Measurements from ENCODE around the gene WBP2. TPM values are rescaled to one million over a fixed set of nuclear protein-coding genes. Genes with fewer than 3 reads are reported as not detected.
"Not testable (repeated sequence)": the region's sequence is repeated elsewhere in the genome, so short reads cannot be mapped to it uniquely, and the experiment has no call there.

WBP2 gene
- total and polyA plus RNA-seq, 2 donors, result 17.3 to 96.9 TPM

- H3K36me3 ChIP-seq (ENCODE audit: control insufficient read depth in 2 of 2, insufficient read depth in 2 of 2, low read length in 1 of 2), result peaks cover 0 to 9% of the 10 kb centered on the region in 2 donors
- no peak for DNase-seq (ENCODE audit: low read depth in 6 of 9, low spot score in 9 of 9)
- H3K9me3 ChIP-seq (ENCODE audit: control insufficient read depth in 2 of 2, insufficient read depth in 1 of 2, low read length in 1 of 2), result peaks cover 0 to 3% of the 10 kb centered on the region in 2 donors
- no peak overlapping the region for H3K4me3 ChIP-seq (ENCODE audit: low read length in 2 of 2)
- peaks cover 28 to 48% of the 10 kb centered on the region in 2 donors for H3K4me1 ChIP-seq (ENCODE audit: control insufficient read depth in 2 of 2, insufficient read depth in 2 of 2, low read length in 2 of 2)
- 92% methylated on average over 11 of the region's 11 CpGs for WGBS
- peaks cover 7 to 26% of the 10 kb centered on the region in 2 donors for H3K27me3 ChIP-seq (ENCODE audit: control insufficient read depth in 2 of 2, insufficient read depth in 1 of 2, low read length in 1 of 2)
- no peak overlapping the region for H3K27ac ChIP-seq (ENCODE audit: low read depth in 1 of 2, low read length in 1 of 2)
Observed at GRCh38 chr17:75873587-75874322, 18.6 kb upstream of the WBP2 start.

- H3K27ac ChIP-seq (ENCODE audit: low read depth in 1 of 2, low read length in 1 of 2), result peak overlapping the region; percentile 44 to 83
- peaks cover 0 to 16% of the 10 kb centered on the region in 2 donors for H3K27me3 ChIP-seq (ENCODE audit: control insufficient read depth in 2 of 2, insufficient read depth in 1 of 2, low read length in 1 of 2)
- H3K9me3 ChIP-seq (ENCODE audit: control insufficient read depth in 2 of 2, insufficient read depth in 1 of 2, low read length in 1 of 2), result no peaks in the 10 kb centered on the region
- H3K4me3 ChIP-seq (ENCODE audit: low read length in 2 of 2), result no peak overlapping the region
- peak in 4 of 9 donors; percentile 48 to 85 (median 60) for DNase-seq (ENCODE audit: low read depth in 6 of 9, low spot score in 9 of 9)
- H3K36me3 ChIP-seq (ENCODE audit: control insufficient read depth in 2 of 2, insufficient read depth in 2 of 2, low read length in 1 of 2), result peaks cover 0 to 9% of the 10 kb centered on the region in 2 donors
- 69% methylated on average over 13 of the region's 13 CpGs for WGBS
- H3K4me1 ChIP-seq (ENCODE audit: control insufficient read depth in 2 of 2, insufficient read depth in 2 of 2, low read length in 2 of 2), result peaks cover 25 to 43% of the 10 kb centered on the region in 2 donors
Observed at GRCh38 chr17:75872434-75873351, 17.6 kb upstream of the WBP2 start.

GRCh38 chr17:75870228-75870627 is 15.1 kb upstream of the WBP2 start:
- H3K27ac ChIP-seq (ENCODE audit: low read depth in 1 of 2, low read length in 1 of 2); H3K9me3 ChIP-seq (ENCODE audit: control insufficient read depth in 2 of 2, insufficient read depth in 1 of 2, low read length in 1 of 2); H3K36me3 ChIP-seq (ENCODE audit: control insufficient read depth in 2 of 2, insufficient read depth in 2 of 2, low read length in 1 of 2); H3K4me3 ChIP-seq (ENCODE audit: low read length in 2 of 2); DNase-seq (ENCODE audit: low read depth in 6 of 9, low spot score in 9 of 9); H3K27me3 ChIP-seq (ENCODE audit: control insufficient read depth in 2 of 2, insufficient read depth in 1 of 2, low read length in 1 of 2): not testable (repeated sequence)
- H3K4me1 ChIP-seq (ENCODE audit: control insufficient read depth in 2 of 2, insufficient read depth in 2 of 2, low read length in 2 of 2), result peaks cover 6 to 21% of the 10 kb centered on the region in 2 donors
- WGBS, result 94% methylated on average over 10 of the region's 10 CpGs

GRCh38 chr17:75869282-75870141 is 14.4 kb upstream of the WBP2 start:
- peaks cover 9 to 24% of the 10 kb centered on the region in 2 donors for H3K4me1 ChIP-seq (ENCODE audit: control insufficient read depth in 2 of 2, insufficient read depth in 2 of 2, low read length in 2 of 2)
- 93% methylated on average over 23 of the region's 23 CpGs for WGBS

GRCh38 chr17:75868730-75869281 is 13.7 kb upstream of the WBP2 start:
- H3K4me3 ChIP-seq (ENCODE audit: low read length in 2 of 2); H3K9me3 ChIP-seq (ENCODE audit: control insufficient read depth in 2 of 2, insufficient read depth in 1 of 2, low read length in 1 of 2); H3K27ac ChIP-seq (ENCODE audit: low read depth in 1 of 2, low read length in 1 of 2); DNase-seq (ENCODE audit: low read depth in 6 of 9, low spot score in 9 of 9); H3K27me3 ChIP-seq (ENCODE audit: control insufficient read depth in 2 of 2, insufficient read depth in 1 of 2, low read length in 1 of 2); H3K36me3 ChIP-seq (ENCODE audit: control insufficient read depth in 2 of 2, insufficient read depth in 2 of 2, low read length in 1 of 2): not testable (repeated sequence)
- H3K4me1 ChIP-seq (ENCODE audit: control insufficient read depth in 2 of 2, insufficient read depth in 2 of 2, low read length in 2 of 2), result peaks cover 16 to 31% of the 10 kb centered on the region in 2 donors
- 96% methylated on average over 12 of the region's 12 CpGs for WGBS

More at GRCh38 chr17:75869282-75870141, 14.4 kb upstream of the WBP2 start:
- Histone ChIP-seq H3K27ac (ENCODE audit: low read depth in 1 of 2, low read length in 1 of 2) (peak overlapping the region in 1 of 2 donors; percentile 43), H3K9me3 (ENCODE audit: control insufficient read depth in 2 of 2, insufficient read depth in 1 of 2, low read length in 1 of 2) (no peaks in the 10 kb centered on the region), H3K4me3 (ENCODE audit: low read length in 2 of 2) (no peak overlapping the region), H3K27me3 (ENCODE audit: control insufficient read depth in 2 of 2, insufficient read depth in 1 of 2, low read length in 1 of 2) (no peaks in the 10 kb centered on the region), H3K36me3 (ENCODE audit: control insufficient read depth in 2 of 2, insufficient read depth in 2 of 2, low read length in 1 of 2) (peaks cover 0 to 5% of the 10 kb centered on the region in 2 donors)
- DNase-seq (ENCODE audit: low read depth in 6 of 9, low spot score in 9 of 9), result no peak

GRCh38 chr17:75865404-75866188 is 10.5 kb upstream of the WBP2 start:
- Histone ChIP-seq H3K27ac (ENCODE audit: low read depth in 1 of 2, low read length in 1 of 2) (peak overlapping the region; percentile 36 to 82), H3K4me1 (ENCODE audit: control insufficient read depth in 2 of 2, insufficient read depth in 2 of 2, low read length in 2 of 2) (peaks cover 13 to 32% of the 10 kb centered on the region in 2 donors)
- not testable (repeated sequence) for H3K9me3 ChIP-seq (ENCODE audit: control insufficient read depth in 2 of 2, insufficient read depth in 1 of 2, low read length in 1 of 2); H3K4me3 ChIP-seq (ENCODE audit: low read length in 2 of 2); H3K27me3 ChIP-seq (ENCODE audit: control insufficient read depth in 2 of 2, insufficient read depth in 1 of 2, low read length in 1 of 2); DNase-seq (ENCODE audit: low read depth in 6 of 9, low spot score in 9 of 9); H3K36me3 ChIP-seq (ENCODE audit: control insufficient read depth in 2 of 2, insufficient read depth in 2 of 2, low read length in 1 of 2)
- WGBS, result 96% methylated on average over 17 of the region's 17 CpGs

- DNase-seq (ENCODE audit: low read depth in 6 of 9, low spot score in 9 of 9); H3K36me3 ChIP-seq (ENCODE audit: control insufficient read depth in 2 of 2, insufficient read depth in 2 of 2, low read length in 1 of 2); H3K9me3 ChIP-seq (ENCODE audit: control insufficient read depth in 2 of 2, insufficient read depth in 1 of 2, low read length in 1 of 2); H3K4me3 ChIP-seq (ENCODE audit: low read length in 2 of 2); H3K27me3 ChIP-seq (ENCODE audit: control insufficient read depth in 2 of 2, insufficient read depth in 1 of 2, low read length in 1 of 2): not testable (repeated sequence)
- Histone ChIP-seq H3K4me1 (ENCODE audit: control insufficient read depth in 2 of 2, insufficient read depth in 2 of 2, low read length in 2 of 2) (peaks cover 13 to 32% of the 10 kb centered on the region in 2 donors), H3K27ac (ENCODE audit: low read depth in 1 of 2, low read length in 1 of 2) (peak overlapping the region; percentile 52 to 82)
- WGBS, result 56% methylated on average over 4 of the region's 4 CpGs
Observed at GRCh38 chr17:75864887-75865286, 9.8 kb upstream of the WBP2 start.

GRCh38 chr17:75864448-75864871 is 9.3 kb upstream of the WBP2 start:
- Histone ChIP-seq H3K9me3 (ENCODE audit: control insufficient read depth in 2 of 2, insufficient read depth in 1 of 2, low read length in 1 of 2) (no peaks in the 10 kb centered on the region), H3K36me3 (ENCODE audit: control insufficient read depth in 2 of 2, insufficient read depth in 2 of 2, low read length in 1 of 2) (no peaks in the 10 kb centered on the region), H3K4me3 (ENCODE audit: low read length in 2 of 2) (no peak overlapping the region), H3K27ac (ENCODE audit: low read depth in 1 of 2, low read length in 1 of 2) (peak overlapping the region; percentile 52 to 82), H3K27me3 (ENCODE audit: control insufficient read depth in 2 of 2, insufficient read depth in 1 of 2, low read length in 1 of 2) (no peaks in the 10 kb centered on the region), H3K4me1 (ENCODE audit: control insufficient read depth in 2 of 2, insufficient read depth in 2 of 2, low read length in 2 of 2) (peaks cover 13 to 32% of the 10 kb centered on the region in 2 donors)
- under 1% methylated on average over 8 of the region's 8 CpGs for WGBS
- DNase-seq (ENCODE audit: low read depth in 6 of 9, low spot score in 9 of 9), result peak in 6 of 9 donors; percentile 66 to 90 (median 78)
